AG09319 (cell line): Measurements from ENCODE around the gene FHIT.
"Not testable (repeated sequence)": the region's sequence is repeated elsewhere in the genome, so short reads cannot be mapped to it uniquely, and the experiment has no call there.

ENCODE experiments used
- DNase-seq: peaks from one replicate; pipeline ENCODE4 v3.0.0-alpha.2; 2010; ENCODE audit warnings: low read depth; ENCODE audit errors: extremely low read depth
- CTCF ChIP-seq: IDR thresholded peaks from 2 replicates; pipeline ENCODE4 v1.5.1; 2011; ENCODE audit warnings: low read depth, mild to moderate bottlenecking, inconsistent platforms, low read length, moderate library complexity

Gene FHIT

GRCh38 chr3:60909526-60909925, 341.7 kb downstream of the FHIT start:
- no peak for DNase-seq
- TF ChIP-seq CTCF, result no peak

GRCh38 chr3:60906283-60906682, 345.0 kb downstream of the FHIT start:
- no peak for DNase-seq
- no peak for TF ChIP-seq CTCF

- DNase-seq, result no peak
- TF ChIP-seq CTCF, result no peak
These were observed 352.9 kb downstream of the FHIT start for GRCh38 chr3:60898321-60898720.

- no peak for DNase-seq
- TF ChIP-seq CTCF, result no peak
These were observed 357.3 kb downstream of the FHIT start for GRCh38 chr3:60893946-60894345.

GRCh38 chr3:60890226-60890625, 361.0 kb downstream of the FHIT start:
- DNase-seq, result no peak
- TF ChIP-seq CTCF, result no peak

- not testable (repeated sequence) for DNase-seq
These were observed 362.3 kb downstream of the FHIT start for GRCh38 chr3:60888952-60889351.

GRCh38 chr3:60887574-60887973, 363.7 kb downstream of the FHIT start:
- no peak for TF ChIP-seq CTCF
- DNase-seq, result no peak

- no peak for TF ChIP-seq CTCF
- no peak for DNase-seq
These were observed 364.7 kb downstream of the FHIT start for GRCh38 chr3:60886518-60886917.
